ENCODE measurements around the gene TMEM143.
"Not testable (repeated sequence)": the region's sequence is repeated elsewhere in the genome, so short reads cannot be mapped to it uniquely, and the experiment has no call there.

Gene TMEM143

DNA sequence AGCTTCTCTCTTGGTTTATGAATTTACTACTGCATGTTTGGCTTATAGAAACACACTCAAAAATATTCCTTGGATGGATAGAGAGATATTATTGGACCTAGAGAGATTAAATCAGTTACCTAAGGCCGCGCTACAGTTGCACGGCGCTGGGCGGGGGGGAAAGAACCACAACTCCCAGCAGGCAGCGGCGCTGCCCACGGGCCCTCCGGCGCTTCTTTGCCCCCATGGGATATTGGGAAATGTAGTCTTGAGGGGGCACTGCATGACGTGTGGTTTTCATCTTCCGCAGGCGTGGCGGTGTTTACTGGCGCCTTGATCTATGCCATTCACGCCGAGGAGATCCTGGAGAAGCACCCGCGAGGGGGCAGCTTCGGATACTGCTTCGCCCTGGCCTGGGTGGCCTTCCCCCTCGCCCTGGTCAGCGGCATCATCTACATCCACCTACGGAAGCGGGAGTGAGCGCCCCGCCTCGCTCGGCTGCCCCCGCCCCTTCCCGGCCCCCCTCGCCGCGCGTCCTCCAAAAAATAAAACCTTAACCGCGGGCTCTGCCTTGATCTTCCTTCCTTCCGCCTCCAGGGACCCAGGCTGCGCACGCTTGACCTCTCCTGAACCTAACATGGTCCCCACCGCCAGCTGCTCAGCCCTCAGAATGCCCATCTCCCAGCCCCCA, 33.6 kb downstream of the TMEM143 start:
- DNase-seq (ENCODE audit: low spot score): peak; percentile 85

DNA sequence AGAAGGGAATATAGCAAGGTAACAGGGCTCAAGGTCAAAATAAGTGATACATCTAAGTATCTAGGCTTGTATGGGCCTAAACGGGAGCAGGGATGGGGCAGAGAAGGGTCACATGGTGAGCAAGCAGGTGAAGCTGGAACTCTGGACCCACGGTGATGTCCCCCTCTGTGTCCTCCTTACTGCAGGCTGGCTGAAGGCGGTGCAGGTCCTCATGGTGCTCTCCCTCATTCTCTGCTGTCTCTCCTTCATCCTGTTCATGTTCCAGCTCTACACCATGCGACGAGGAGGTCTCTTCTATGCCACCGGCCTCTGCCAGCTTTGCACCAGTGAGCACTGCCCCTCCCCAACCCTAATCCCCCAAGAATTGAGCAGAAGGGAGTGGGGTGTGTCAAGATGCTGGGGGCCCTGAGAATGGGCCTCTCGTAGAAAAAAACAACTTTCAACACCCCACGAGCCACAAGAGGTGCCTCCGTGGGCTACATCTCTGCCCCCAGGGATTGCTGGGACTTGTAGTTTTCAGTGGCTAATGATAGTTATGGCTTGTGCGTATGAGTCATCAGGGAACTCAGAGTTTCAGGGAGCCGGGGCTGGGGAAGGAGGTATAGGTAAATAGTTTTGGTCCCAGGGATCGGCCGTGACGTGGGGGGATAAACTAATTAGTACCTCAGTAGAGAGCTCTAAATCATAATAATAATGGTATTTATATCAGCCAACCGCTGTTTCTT, 34.4 kb downstream of the TMEM143 start:
- peak; percentile 60 for DNase-seq (ENCODE audit: low spot score)

DNA sequence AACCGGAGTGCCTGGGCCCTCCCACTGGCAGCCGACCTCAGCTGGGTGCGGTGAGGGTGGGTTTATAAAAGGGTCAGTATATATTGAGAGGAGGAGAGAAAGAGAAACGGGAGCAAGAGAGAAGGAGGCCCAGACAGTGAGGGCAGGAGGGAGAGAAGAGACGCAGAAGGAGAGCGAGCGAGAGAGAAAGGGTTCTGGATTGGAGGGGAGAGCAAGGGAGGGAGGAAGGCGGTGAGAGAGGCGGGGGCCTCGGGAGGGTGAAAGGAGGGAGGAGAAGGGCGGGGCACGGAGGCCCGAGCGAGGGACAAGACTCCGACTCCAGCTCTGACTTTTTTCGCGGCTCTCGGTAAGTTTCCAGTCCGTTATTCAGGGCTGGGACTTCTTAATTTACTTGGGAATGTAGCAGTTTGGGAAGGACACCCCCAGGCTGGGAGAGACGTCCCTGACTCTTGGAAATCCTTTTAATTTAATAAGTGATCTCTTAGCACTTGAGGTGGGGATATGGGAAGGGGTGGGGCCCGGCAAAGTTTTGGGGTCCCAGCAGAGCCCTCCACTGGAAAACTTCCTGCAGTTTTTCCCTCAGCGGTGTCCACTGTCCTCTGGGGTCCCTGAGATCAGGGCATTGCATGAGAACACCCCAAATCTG, 38.4 kb downstream of the TMEM143 start, which contains the start of gene EMP3:
TSS of gene EMP3 (plus strand) at position 288 of the 646 bp plus-strand sequence. CDS start 1,293 bp downstream, outside the sequence.
- DNase-seq (ENCODE audit: low spot score): peak; percentile 89

DNA sequence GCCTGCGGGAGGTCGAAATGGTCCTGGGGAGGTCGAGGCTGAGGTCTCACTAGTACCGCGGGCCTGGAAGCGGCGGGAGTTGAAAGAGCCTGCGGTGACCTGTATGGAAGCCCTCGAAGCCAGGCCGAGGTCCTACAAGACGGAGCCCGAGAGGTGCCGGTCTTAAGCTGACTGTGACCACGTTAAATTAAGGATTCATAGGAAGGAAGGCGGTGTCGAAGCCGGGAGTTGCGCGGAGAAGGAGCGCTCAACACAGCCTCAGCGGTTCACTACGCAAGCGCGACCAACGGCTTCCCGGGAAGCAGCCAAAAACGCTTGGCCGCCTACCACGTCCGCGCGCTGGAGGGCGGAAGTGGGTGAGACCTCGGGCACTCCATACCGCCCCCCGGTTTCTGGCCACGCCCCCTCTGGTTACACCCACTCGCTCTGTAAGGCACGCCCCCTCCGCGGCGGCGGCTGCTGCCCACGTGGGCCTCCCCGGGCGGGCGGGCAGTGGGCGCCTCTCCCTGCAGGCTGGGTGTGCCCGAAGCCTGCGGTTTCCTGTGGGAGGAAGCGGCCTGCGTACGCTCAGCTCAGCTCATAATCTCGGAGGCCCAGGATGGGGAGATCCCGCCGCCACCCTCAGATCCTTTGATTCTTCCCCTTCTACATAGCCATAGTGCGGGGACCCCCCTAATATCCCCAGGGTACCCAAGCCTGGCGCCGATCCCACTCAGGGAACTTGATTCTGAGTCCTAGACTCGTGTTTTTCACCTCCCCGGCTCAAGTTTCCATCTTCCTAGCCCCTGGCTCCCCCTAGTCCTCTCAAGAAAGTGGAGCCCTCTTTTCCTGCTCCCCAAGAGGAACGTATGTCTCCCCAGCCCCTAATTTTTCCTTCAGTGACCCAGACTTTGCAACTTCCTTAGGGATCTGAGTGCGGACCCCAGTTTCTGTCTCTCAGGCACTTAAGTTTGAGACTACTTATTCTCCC, 41.8 kb downstream of the TMEM143 start:
- peak; percentile 99 for DNase-seq (ENCODE audit: low spot score)

DNA sequence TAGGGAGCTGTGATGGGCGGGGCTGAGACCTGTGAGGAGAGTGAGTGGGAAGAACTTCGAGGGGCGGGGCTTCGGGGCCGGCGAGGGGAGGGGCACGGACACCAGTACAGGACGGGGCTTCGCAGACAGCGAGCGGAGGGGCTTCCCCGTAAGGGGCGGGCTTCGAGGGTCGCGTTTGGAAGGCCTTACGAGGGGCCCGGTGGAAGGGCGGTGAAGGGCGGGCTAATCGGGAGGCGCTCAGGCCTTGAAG, 42.4 kb downstream of the TMEM143 start:
- DNase-seq (ENCODE audit: low spot score): peak; percentile 98

DNA sequence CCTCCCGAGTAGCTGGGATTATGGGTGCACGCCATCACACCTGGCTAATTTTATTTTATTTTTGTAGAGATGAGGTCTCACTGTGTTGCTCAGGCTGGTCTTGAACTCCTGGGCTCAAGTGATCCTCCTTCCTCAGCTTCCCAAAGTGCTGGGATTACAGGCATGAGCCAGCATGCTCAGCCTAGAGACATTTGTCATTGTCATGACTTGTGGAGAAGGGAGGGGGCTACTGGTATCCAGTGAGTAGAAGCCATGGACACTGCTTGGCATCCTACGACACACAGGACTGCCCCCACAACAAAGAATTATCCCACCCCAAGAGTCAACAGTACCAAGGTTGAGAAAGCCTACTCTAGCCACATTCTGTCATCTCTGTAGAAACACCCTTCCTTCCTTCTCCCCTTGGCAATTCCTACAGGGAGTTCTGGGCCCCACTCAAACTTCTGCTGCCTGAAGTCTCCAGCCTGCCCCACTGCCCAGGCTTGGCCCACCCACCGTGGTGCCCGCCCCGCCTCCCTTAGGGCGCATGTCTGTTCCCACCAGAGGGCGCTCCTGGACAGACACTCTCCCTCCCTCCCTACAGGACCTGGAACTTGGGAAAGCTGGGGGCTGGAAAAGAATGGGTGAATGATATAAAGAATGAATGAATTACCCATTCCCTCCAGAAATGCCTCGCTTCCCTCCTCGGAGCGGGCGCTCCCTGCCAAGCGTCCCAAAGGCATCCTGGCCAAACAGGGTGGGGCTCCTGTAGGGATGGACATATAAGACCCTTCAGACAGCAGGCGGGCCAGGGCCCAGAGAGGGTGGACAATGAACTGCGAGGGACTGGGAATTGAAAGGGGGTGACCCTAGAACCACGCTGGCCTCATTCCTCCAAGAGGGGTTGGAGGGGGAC, 43.8 kb downstream of the TMEM143 start:
- peak; percentile 77 for DNase-seq (ENCODE audit: low spot score)

DNA sequence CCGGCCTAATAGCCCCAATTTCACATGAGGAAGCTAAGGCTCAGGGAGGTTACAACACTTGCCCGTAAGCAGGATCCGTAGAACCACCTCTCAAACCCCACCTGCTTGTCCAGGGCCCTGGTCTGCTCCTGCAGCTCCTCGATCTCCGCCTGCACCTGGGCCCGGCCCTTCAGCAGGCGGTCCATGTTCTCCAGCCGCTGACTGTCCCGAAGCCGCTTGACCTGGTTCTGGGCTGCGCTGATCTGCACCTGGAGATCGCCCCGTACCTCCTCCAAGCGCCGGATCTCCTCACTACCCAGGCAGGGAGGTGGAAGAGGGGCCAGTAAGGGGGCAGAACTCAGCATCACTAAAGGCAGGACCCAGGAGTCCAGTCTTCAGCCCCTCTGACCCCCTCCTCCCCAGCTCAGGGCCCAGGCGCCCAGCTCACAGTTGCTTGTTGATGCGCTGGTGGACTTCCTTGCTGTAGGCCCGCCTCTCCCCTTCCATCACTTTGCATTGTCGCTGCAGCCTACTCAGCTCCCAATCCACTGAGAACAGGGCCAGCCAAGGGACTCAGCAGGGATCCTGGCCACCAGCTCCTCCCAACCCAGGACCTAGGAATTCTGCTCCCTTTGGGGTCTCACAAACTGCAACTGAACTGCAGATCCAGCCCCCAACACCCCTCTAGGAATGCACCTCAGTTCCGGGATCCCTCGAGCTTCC, 45.3 kb downstream of the TMEM143 start:
- no peak for DNase-seq (ENCODE audit: low spot score)

DNA sequence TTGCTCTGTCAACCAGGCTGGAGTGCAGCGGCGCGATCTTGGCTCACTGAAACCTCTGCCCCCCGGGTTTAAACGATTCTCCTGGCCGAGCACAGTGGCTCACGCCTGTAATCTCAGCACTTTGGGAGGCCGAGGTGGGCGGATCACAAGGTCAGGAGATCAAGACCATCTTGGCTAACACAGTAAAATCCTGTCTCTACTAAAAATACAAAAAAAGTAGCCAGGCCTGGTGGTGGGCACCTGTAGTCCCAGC, 46.1 kb downstream of the TMEM143 start:
- DNase-seq (ENCODE audit: low spot score): not testable (repeated sequence)

DNA sequence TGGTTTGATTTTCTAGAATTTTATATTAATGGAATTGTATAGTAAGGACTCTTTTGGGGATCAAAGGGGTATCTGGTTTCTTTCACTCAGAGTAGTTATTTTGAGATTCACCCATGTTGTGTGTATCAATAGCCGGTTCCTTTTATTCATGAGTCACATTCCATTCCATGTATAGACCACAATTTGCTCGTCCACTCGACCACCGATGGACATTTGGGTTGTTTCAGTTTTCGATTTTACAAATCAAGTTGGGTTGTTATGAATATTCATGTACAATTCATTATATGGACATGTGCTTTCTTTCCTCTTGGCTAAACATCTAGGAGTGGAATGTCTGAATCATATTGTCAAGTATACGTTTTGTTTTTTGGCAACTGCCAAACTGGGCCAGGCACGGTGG, 48.0 kb downstream of the TMEM143 start:
- no peak for DNase-seq (ENCODE audit: low spot score)

DNA sequence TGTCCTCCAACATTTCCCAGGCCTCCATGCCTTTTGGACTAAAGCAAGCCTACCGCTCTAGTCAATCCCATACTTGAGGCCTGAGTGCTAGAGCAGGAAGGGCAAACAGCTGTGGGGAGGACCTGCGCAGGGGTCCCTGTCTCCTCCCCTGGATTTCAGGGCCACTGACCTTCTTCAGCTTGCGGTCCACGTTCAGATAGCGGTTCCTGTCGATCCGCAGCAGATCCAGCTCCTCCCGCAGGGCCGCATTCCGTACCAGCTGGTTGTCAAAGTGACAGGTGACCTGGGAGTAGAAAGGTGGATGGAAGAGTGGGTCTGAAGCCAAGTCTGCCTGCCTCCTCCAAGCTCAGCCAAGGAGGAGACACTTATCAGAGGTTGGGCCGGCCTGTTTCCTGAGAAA, 52.4 kb downstream of the TMEM143 start:
- DNase-seq (ENCODE audit: low spot score): no peak

DNA sequence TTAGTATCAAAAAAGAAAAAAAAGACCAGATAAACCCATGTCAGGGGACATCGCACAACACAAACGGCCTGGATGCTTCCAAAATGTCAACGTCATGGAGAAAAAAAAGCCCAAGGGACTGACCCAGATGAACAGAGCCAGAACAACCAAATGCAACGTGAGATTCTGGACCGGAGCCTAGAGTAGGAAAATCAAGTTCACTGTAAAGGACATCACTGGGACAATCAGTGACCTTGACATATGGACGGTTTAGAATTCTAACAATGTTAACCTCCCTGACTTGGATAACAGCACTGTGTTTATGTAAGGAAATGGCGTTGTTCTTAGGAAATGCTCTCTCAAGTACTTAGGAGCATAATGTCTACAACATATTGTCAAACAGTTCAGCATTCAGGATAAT, 53.5 kb downstream of the TMEM143 start:
- DNase-seq (ENCODE audit: low spot score): no peak

DNA sequence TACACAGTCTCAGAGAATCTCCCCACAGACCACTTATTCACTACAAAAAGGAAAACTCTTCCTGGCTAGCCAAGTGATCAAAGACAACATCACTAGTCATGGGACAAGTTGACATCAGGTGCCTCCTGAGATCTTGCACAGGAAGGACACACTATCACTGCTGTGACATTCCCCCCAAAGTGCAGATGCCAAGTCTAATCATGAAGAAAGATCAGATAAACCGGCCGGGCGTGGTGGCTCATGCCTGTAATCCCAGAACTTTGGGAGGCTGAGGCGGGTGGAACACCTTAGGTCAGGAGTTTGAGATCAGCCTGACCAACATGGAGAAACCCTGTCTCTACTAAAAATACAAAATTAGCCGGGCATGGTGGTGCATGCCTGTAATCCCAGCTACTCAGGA, 54.0 kb downstream of the TMEM143 start:
- DNase-seq (ENCODE audit: low spot score): not testable (repeated sequence)

DNA sequence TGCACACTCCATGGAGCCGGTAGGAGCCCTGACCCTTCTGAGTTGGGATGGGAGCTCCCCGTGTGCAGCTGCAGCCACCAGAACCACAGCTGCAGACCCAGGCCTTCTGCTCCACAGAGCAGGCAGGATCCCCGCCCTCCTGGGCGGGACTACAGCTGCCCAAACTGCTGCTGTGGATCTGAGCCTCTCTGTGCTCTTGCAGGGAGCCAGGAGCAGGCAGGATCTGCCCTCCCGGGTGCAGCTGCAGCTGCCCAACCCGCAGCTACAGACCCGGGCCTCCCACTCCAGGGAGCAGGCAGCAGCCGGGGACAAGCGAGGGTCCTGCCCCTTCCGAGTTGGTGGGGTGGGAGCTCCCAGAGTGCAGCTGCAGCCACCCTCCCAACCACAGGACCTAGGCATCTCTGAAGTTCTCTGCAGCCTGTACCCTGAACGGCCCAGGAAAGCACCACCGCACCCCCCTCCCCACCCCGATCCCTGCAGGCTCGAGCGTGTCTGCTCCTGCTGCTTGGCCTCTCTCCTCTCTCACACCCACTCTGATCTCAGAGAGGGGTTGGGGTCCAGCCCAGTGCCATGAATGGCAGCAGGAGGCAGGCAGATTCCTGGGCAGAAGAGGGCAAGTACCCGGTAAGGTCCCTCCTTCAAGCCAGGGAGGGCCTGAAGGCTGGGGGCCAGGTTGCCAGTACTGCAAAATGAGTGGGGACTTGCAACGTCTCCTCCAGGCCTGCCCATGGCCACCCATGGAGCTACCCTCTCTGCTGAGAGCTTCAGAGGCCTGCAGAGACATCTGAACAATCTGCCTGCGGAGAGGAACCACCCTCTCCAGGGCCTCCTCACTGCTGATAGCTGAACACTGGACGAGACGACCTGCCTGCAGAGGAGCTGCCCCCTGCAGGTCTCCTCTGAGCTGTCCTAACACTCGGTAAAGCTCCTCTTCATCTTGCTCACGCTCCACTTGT, 54.8 kb downstream of the TMEM143 start:
- no peak for DNase-seq (ENCODE audit: low spot score)

DNA sequence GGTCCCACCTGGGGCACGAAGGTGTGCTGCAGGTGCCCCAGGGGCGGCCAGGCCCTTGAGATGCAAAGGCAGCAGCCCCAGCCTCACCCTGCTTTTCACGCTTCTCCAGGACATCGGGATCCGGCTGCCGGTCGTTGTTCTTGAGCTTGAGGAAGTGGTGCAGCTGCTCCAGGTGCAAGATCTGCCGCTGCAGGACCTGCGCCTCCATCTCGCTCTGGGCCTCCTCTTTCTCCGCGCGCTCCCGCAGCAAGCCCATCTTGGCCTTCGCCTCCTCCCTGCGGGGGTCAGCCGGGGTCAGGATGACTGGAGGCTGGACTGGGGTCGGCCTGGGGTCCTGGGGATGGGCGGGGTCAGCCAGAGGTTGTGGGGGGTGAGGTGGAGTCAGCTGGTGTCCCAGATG, 59.9 kb downstream of the TMEM143 start:
- no peak for DNase-seq (ENCODE audit: low spot score)

DNA sequence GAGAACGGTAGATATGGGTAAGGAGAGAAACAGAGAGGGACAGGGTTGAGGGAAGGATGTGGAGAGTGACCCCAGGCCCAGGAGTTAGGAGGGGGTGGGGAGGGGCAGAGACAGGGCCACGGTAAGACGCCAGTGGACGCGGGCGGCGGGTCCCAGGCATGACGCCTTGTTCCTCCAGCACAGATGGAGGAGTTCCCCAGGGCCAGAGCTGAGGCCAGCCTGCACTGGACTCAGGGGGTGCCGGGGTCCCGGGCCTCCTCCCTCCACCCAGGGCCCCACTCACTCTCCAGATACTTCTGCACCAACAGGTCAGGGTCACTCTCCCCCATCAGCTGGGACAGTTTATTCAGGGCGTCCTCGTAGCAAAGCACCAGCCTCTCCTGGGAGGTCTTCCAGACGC, 60.4 kb downstream of the TMEM143 start:
- DNase-seq (ENCODE audit: low spot score): no peak

DNA sequence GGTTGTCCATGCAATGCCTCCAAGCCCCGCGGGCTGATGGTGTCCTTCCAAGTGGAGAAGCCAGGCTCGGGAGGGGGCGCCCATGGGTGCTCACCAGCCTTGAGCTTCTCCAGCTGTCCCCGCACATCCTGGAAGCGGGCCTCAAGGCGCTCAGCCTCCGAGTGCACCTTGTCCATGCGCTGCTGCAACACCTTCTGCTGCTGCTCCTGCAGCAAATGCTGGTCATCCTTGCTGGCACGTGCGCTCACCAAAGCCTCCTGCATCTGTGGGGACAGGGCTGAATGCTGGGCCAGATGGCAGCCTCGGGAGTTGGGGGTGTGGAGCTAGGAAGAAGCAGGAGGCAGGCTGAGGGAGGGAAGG, 61.2 kb downstream of the TMEM143 start:
- DNase-seq (ENCODE audit: low spot score): no peak

DNA sequence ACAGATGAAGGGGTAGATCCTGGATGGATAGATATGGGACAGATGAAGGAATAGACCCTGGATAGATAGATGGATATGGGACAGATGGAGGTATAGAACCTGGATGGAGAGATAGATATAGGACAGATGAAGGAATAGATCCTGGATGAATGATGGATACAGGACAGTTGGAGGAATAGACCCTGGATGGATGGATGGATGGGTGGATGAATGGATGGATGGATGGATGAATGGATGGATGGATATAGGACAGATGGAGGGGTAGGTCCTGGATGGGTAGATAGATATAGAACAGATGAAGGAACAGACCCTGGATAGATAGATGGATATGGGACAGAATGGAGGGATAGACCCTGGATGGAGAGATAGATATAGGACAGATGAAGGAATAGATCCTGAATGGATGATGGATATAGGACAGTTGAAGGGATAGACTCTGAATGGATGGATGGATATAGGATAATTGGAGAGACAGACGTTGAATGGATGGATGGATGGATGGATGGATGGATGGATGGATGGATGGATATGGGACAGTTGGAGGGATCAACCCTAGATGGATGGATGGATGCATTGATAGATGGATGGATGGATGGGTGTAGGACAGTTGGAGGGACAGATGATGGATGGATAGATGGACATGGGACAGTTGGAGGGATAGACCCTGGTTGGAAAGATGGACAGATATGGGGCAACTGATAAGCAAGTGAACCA, 61.7 kb downstream of the TMEM143 start:
- no peak for DNase-seq (ENCODE audit: low spot score)

DNA sequence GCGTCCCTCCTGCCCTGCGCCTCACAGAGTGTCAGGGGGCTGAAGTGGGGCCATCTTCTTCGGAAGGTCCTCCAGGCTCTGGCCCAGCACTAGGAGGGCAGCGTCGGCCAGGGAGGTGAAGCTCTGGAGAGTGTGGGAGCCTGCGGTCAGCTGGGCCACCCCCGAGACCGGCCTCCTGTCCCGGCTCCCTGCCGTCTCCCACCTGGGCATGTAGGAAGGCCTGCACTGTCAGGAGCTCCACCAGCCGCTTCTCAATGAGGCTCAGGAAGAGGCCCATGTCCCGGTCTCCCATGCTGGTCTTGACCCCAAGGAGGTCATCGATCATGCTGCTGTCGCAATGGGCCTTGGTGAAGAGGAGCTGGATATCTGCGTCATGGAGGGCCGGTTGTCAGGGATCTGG, 65.8 kb downstream of the TMEM143 start:
- no peak for DNase-seq (ENCODE audit: low spot score)
